ENCODE measurements around the gene RDH13. TPM values are rescaled to one million over a fixed set of nuclear protein-coding genes. Genes with fewer than 3 reads are reported as not detected.

The RDH13 gene
- total RNA-seq, 4 donors from 2014 or later: 70.6 to 225 (median 108) TPM

DNA sequence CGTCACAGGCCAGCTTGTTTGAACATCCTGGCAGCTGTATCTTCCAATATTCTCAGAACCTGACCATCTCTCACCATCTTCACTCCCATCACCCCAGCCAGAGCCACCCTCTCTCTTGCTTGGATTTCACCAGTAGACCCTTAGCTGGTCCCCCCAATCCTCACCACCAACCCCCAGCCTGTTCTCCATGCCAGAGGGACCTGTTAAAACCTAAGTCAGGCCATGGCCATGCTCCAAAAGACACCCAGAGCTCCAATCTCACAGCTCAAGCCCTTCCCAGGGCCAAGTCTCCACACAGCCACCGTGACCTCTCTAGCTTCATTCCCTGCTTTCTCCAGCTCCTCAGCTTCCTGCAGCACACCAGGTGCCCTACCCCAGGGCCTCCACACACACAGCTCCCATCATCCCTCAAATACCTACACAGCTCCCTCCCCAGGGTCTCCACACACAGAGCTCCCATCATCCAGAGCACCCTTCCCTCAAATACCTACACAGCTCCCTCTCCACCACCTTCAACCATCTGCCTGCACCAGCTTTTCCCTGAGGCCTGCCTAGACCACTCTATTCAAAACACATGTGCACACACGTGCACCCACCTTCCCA, 26.5 kb upstream of the RDH13 start:
- 90% methylated on average over 3 of the region's 3 CpGs for WGBS
- no peak overlapping the region for H3K27ac ChIP-seq

DNA sequence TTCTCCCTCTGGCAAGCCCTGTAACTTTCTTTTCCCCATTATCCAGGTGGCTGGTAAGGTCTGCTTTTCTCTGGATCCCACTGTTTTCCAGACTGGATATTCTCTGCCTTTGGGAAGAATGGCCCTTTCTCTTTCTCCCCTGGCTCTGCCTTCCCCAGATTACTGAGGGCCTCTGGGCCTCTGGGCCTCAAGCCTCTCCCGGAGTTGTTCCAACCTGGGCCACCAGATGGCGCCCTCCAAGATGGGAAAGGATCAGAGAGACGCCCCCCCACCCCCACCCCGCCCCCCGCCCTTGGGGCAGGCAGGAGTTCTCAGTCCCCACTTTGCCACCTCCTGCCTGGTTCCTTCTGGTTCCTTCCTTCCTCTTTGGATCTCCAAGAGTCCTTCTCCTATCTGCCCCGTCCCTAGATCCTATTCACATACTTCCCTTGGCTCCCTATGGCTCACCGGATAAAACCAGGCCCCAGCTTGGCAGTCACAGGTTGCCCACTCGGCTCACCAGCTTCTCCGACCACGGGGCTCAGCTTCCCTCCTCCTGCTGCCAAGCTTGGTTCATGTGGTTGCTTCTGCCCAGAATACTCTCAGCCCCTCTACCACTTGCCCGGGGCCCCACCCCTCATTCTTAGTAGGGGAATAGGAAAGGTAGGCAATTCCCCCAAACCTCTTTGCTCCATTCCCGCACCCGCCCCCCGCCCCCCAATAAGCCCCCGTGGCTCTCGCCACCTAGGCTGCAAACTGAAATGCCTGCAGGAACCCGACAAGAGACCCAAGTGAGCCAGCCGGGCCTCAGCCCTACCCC, 25.8 kb upstream of the RDH13 start:
- DNase-seq (ENCODE audit: low spot score in 2 of 2): peak in 1 of 2 donors; percentile 90
- Histone ChIP-seq H3K4me3 (no peak overlapping the region), H3K9me3 (no peaks in the 10 kb centered on the region), H3K36me3 (peaks cover 29% of the 10 kb centered on the region), H3K27me3 (peaks cover 23% of the 10 kb centered on the region), H3K4me1 (peaks cover 28% of the 10 kb centered on the region), H3K27ac (no peak overlapping the region)
- no peak for TF ChIP-seq POLR2A (IDR thresholded peaks at IDR 0.05)
- no peak for TF ChIP-seq POLR2AphosphoS5 (IDR thresholded peaks at IDR 0.05)
- TF ChIP-seq EP300 (IDR thresholded peaks at IDR 0.05): no peak
- TF ChIP-seq, protein P1, sequence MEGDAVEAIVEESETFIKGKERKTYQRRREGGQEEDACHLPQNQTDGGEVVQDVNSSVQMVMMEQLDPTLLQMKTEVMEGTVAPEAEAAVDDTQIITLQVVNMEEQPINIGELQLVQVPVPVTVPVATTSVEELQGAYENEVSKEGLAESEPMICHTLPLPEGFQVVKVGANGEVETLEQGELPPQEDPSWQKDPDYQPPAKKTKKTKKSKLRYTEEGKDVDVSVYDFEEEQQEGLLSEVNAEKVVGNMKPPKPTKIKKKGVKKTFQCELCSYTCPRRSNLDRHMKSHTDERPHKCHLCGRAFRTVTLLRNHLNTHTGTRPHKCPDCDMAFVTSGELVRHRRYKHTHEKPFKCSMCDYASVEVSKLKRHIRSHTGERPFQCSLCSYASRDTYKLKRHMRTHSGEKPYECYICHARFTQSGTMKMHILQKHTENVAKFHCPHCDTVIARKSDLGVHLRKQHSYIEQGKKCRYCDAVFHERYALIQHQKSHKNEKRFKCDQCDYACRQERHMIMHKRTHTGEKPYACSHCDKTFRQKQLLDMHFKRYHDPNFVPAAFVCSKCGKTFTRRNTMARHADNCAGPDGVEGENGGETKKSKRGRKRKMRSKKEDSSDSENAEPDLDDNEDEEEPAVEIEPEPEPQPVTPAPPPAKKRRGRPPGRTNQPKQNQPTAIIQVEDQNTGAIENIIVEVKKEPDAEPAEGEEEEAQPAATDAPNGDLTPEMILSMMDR (IDR thresholded peaks at IDR 0.05): peak; percentile 19 to 89
- WGBS: 46% methylated on average over 15 of the region's 18 CpGs

More for the DNA sequence above, 26.5 kb upstream of the RDH13 start:
- DNase-seq (ENCODE audit: low spot score in 2 of 2): peak in 1 of 2 donors; percentile 56
- Histone ChIP-seq H3K27me3 (peaks cover 16% of the 10 kb centered on the region), H3K4me1 (peaks cover 28% of the 10 kb centered on the region), H3K4me3 (no peak overlapping the region), H3K36me3 (peaks cover 32% of the 10 kb centered on the region), H3K9me3 (no peaks in the 10 kb centered on the region)
- TF ChIP-seq EP300 (IDR thresholded peaks at IDR 0.05): no peak
- TF ChIP-seq, protein P1 (IDR thresholded peaks at IDR 0.05): no peak
- TF ChIP-seq POLR2AphosphoS5 (IDR thresholded peaks at IDR 0.05): no peak
- no peak for TF ChIP-seq POLR2A (IDR thresholded peaks at IDR 0.05)

DNA sequence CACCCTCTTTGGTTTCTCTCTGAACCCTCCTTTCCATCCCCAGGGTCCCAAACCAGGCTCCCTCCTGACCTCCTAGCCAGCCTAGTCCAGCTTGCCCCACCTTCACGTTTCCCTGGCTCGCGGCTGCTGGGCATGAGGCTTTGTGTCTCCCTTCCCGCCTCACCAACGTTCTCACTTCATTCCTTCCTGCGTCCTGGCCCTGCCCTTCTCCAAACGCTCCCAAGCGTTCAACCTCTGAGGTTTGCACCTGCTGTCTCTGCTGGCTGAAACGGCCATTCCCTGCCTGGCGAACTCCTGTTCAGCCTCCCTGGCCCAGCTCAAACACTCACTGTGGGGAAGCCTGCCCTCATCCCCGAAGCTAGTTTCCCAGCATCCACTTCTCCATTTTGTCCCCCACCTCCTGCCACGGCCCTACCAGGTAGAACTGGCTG, 25.1 kb upstream of the RDH13 start:
- peaks cover 30% of the 10 kb centered on the region for H3K27me3 ChIP-seq
- 50% methylated on average over 12 of the region's 12 CpGs for WGBS
- TF ChIP-seq, protein P1 (IDR thresholded peaks at IDR 0.05): no peak
- TF ChIP-seq POLR2A (IDR thresholded peaks at IDR 0.05): no peak
- no peak for TF ChIP-seq EP300 (IDR thresholded peaks at IDR 0.05)
- TF ChIP-seq POLR2AphosphoS5 (IDR thresholded peaks at IDR 0.05): no peak
- H3K4me1 ChIP-seq: peaks cover 28% of the 10 kb centered on the region
- no peaks in the 10 kb centered on the region for H3K9me3 ChIP-seq
- H3K36me3 ChIP-seq: peaks cover 28% of the 10 kb centered on the region
- H3K4me3 ChIP-seq: peak overlapping the region; percentile 51
- H3K27ac ChIP-seq: no peak overlapping the region
- DNase-seq (ENCODE audit: low spot score in 2 of 2): peak in 1 of 2 donors; percentile 60

DNA sequence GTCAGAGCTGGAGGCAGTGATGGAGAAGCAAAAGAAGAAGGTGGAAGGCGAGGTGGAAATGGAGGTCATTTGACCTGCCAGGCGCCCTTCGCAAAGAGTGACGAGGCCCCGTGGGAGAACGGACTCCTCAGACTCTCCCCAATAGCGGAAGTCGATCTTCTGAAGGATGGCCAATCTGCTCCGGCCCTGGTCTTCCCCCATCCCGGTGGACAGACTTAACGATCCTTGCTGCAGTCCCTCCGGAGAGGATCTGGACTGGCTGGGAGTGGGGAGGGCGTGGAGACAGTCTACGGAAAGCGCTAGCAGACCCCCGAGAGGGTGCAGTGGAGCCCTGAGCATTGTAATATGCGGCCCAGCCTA, 24.6 kb upstream of the RDH13 start:
- peak overlapping the region; percentile 51 for H3K4me3 ChIP-seq
- 20% methylated on average over 14 of the region's 17 CpGs for WGBS
- H3K36me3 ChIP-seq: peaks cover 23% of the 10 kb centered on the region
- peaks cover 30% of the 10 kb centered on the region for H3K4me1 ChIP-seq
- H3K9me3 ChIP-seq: no peaks in the 10 kb centered on the region
- TF ChIP-seq EP300 (IDR thresholded peaks at IDR 0.05) (no peak), POLR2AphosphoS5 (IDR thresholded peaks at IDR 0.05) (no peak), POLR2A (IDR thresholded peaks at IDR 0.05) (no peak)
- TF ChIP-seq, protein P1 (IDR thresholded peaks at IDR 0.05): no peak
- DNase-seq (ENCODE audit: low spot score in 2 of 2): peak in 1 of 2 donors; percentile 65
- peaks cover 36% of the 10 kb centered on the region for H3K27me3 ChIP-seq
- no peak overlapping the region for H3K27ac ChIP-seq
